Measurements from ENCODE around the gene RGPD4. TPM values are rescaled to one million over a fixed set of nuclear protein-coding genes. Genes with fewer than 3 reads are reported as not detected.
"Not testable (repeated sequence)": the region's sequence is repeated elsewhere in the genome, so short reads cannot be mapped to it uniquely, and the experiment has no call there.

Gene RGPD4
- total RNA-seq = not detected

DNA sequence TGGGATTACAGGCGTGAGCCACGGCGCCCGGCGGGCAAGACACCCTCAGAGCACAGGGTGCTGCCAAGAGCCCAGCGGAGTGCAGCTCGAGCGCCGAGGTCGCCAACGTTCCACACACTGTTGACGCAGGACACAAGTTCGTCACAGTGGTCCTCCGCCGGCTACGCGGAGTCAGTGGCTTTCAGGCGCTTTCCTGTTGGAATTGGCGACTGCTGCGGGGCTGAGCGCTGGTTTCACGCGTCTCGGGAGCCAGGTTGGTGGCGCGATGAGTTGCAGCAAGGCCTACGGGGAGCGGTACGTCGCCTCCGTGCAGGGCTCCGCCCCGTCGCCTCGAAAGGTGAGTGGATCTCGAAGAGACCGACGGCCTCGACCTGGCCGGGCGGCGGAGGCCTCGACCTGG, at the start of gene RGPD4:
Gene RGPD4, plus strand, starts transcription at position 144 of the 400 bp plus-strand sequence. Its CDS starts 122 bp downstream, at position 266.
- H3K27me3 Mint-ChIP-seq (ENCODE audit: low read depth); POLR2A ChIA-PET; CTCF ChIA-PET: not testable (repeated sequence)

DNA sequence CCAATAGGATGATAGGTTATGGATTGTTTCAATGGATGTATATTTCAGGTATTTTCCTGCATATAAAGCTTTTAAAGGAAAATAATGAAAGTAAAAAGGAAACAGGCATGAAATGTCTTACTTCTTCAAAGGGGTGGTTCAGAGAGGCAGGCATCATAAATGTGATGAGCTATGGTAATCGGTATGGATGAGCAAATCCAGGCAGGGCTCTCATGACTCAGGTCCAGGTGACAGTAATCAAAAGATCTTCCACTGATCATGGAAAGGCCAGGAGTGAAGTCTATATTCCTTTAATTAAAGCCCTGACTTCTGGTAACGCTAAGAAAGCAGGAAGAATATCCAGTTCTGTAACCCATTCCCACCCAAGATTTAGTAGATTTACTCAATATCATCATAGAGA, 48.7 kb upstream of the RGPD4 start:
- Mint-ChIP-seq H3K27me3 (ENCODE audit: low read depth) (no peaks in the 10 kb centered on the region), H3K27ac (no peak overlapping the region), H3K4me3 (no peak overlapping the region), H3K4me1 (ENCODE audit: low read depth) (no peaks in the 10 kb centered on the region), H3K36me3 (ENCODE audit: low read depth) (no peaks in the 10 kb centered on the region), H3K9me3 (ENCODE audit: insufficient read depth) (no peaks in the 10 kb centered on the region)
- CTCF ChIA-PET = no interaction called here
- ATAC-seq (no peak), DNase-seq (no peak)
- POLR2A ChIA-PET = no interaction called here

More for the DNA sequence above, at the start of gene RGPD4:
- not testable (repeated sequence) for H3K36me3 Mint-ChIP-seq (ENCODE audit: low read depth); H3K27ac Mint-ChIP-seq; DNase-seq; H3K4me1 Mint-ChIP-seq (ENCODE audit: low read depth); H3K4me3 Mint-ChIP-seq; H3K9me3 Mint-ChIP-seq (ENCODE audit: insufficient read depth); ATAC-seq

GRCh38 chr2:107785756-107786155, 40.9 kb upstream of the RGPD4 start:
- H3K4me3 Mint-ChIP-seq = no peak overlapping the region
- DNase-seq (no peak), ATAC-seq (no peak)
- H3K4me1 Mint-ChIP-seq (ENCODE audit: low read depth) = no peaks in the 10 kb centered on the region
- ChIA-PET POLR2A (no interaction called here), CTCF (no interaction called here)
- H3K36me3 Mint-ChIP-seq (ENCODE audit: low read depth) = no peaks in the 10 kb centered on the region
- peaks cover 5% of the 10 kb centered on the region for H3K9me3 Mint-ChIP-seq (ENCODE audit: insufficient read depth)
- no peak overlapping the region for H3K27ac Mint-ChIP-seq
- no peaks in the 10 kb centered on the region for H3K27me3 Mint-ChIP-seq (ENCODE audit: low read depth)

GRCh38 chr2:107790837-107791236, 35.9 kb upstream of the RGPD4 start:
- ChIA-PET CTCF (no interaction called here), POLR2A (no interaction called here)

GRCh38 chr2:107801498-107801897, 25.2 kb upstream of the RGPD4 start:
- no peak overlapping the region for H3K4me3 Mint-ChIP-seq
- H3K27ac Mint-ChIP-seq = no peak overlapping the region
- CTCF ChIA-PET = no interaction called here
- H3K9me3 Mint-ChIP-seq (ENCODE audit: insufficient read depth) = no peaks in the 10 kb centered on the region
- ATAC-seq (no peak), DNase-seq (no peak)
- no peaks in the 10 kb centered on the region for H3K4me1 Mint-ChIP-seq (ENCODE audit: low read depth)
- H3K27me3 Mint-ChIP-seq (ENCODE audit: low read depth) = no peaks in the 10 kb centered on the region
- POLR2A ChIA-PET = no interaction called here
- H3K36me3 Mint-ChIP-seq (ENCODE audit: low read depth) = no peaks in the 10 kb centered on the region

More at GRCh38 chr2:107790837-107791236, 35.9 kb upstream of the RGPD4 start:
- ATAC-seq (no peak), DNase-seq (no peak)
- H3K4me3 Mint-ChIP-seq = no peak overlapping the region
- no peaks in the 10 kb centered on the region for H3K27me3 Mint-ChIP-seq (ENCODE audit: low read depth)
- H3K27ac Mint-ChIP-seq = no peak overlapping the region
- no peaks in the 10 kb centered on the region for H3K36me3 Mint-ChIP-seq (ENCODE audit: low read depth)
- no peaks in the 10 kb centered on the region for H3K4me1 Mint-ChIP-seq (ENCODE audit: low read depth)
- peaks cover 9% of the 10 kb centered on the region for H3K9me3 Mint-ChIP-seq (ENCODE audit: insufficient read depth)

- Mint-ChIP-seq H3K4me3 (no peak overlapping the region), H3K4me1 (ENCODE audit: low read depth) (no peaks in the 10 kb centered on the region), H3K9me3 (ENCODE audit: insufficient read depth) (no peaks in the 10 kb centered on the region), H3K27me3 (ENCODE audit: low read depth) (no peaks in the 10 kb centered on the region), H3K36me3 (ENCODE audit: low read depth) (no peaks in the 10 kb centered on the region), H3K27ac (no peak overlapping the region)
- ChIA-PET CTCF (no interaction called here), POLR2A (no interaction called here)
- DNase-seq (no peak), ATAC-seq (no peak)
Observed at GRCh38 chr2:107804608-107805498, 21.8 kb upstream of the RGPD4 start.

- DNase-seq (no peak), ATAC-seq (no peak)
- H3K36me3 Mint-ChIP-seq (ENCODE audit: low read depth) = no peaks in the 10 kb centered on the region
- CTCF ChIA-PET = no interaction called here
- no peak overlapping the region for H3K4me3 Mint-ChIP-seq
- no peak overlapping the region for H3K27ac Mint-ChIP-seq
- H3K9me3 Mint-ChIP-seq (ENCODE audit: insufficient read depth) = no peaks in the 10 kb centered on the region
- no peaks in the 10 kb centered on the region for H3K4me1 Mint-ChIP-seq (ENCODE audit: low read depth)
- H3K27me3 Mint-ChIP-seq (ENCODE audit: low read depth) = no peaks in the 10 kb centered on the region
- POLR2A ChIA-PET = no interaction called here
Observed at GRCh38 chr2:107806901-107807300, 19.8 kb upstream of the RGPD4 start.

- H3K9me3 Mint-ChIP-seq (ENCODE audit: insufficient read depth) = no peaks in the 10 kb centered on the region
Observed at GRCh38 chr2:107807988-107808387, 18.7 kb upstream of the RGPD4 start.

DNA sequence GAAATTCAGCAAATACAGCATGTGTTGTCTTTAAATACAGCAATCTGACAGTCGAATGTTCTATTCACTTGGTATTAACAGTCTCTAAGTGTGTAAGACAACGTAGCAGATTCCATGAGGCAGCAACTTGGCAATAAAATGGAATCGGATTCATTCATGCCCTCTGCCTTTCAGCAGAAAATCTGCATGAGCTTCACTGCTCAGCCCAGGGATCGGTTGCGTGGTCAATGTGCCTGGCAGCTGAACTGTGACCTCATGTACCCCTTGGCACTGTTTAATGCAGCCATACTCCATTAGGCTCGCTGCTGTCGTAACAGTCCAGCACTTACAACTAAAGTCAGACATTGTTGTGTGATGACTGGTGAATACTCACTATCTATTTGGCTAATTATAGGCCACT, 17.7 kb upstream of the RGPD4 start:
- no peak for DNase-seq
- no peaks in the 10 kb centered on the region for H3K9me3 Mint-ChIP-seq (ENCODE audit: insufficient read depth)
- no peaks in the 10 kb centered on the region for H3K4me1 Mint-ChIP-seq (ENCODE audit: low read depth)
- H3K27me3 Mint-ChIP-seq (ENCODE audit: low read depth) = no peaks in the 10 kb centered on the region
- POLR2A ChIA-PET = no interaction called here
- no peak for ATAC-seq
- CTCF ChIA-PET = no interaction called here
- H3K27ac Mint-ChIP-seq = no peak overlapping the region
- no peaks in the 10 kb centered on the region for H3K36me3 Mint-ChIP-seq (ENCODE audit: low read depth)
- H3K4me3 Mint-ChIP-seq = no peak overlapping the region

More at GRCh38 chr2:107807988-107808387, 18.7 kb upstream of the RGPD4 start:
- Mint-ChIP-seq H3K27ac (no peak overlapping the region), H3K4me3 (no peak overlapping the region), H3K4me1 (ENCODE audit: low read depth) (no peaks in the 10 kb centered on the region), H3K36me3 (ENCODE audit: low read depth) (no peaks in the 10 kb centered on the region), H3K27me3 (ENCODE audit: low read depth) (no peaks in the 10 kb centered on the region)
- CTCF ChIA-PET = no interaction called here
- ATAC-seq = no peak
- no peak for DNase-seq
- POLR2A ChIA-PET = no interaction called here

DNA sequence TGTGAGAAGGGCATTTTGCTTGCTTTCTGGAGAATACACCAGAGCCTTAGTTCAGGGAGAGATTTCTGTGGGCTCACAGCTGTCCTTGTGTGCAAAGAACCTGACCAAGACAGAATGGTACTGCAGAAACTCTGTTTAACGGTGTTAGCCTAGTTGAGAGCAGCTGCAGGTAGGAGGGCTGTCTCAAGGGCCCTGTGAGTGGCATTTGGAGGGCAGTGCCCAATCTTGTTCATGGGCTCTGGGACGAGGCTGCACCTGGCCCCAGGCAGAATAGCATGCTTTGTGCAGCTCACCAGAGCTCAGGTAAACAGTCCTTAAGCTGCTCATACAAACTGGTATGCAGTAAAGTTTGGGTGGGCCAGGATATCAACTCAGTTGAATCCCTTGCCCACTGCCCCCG, 16.9 kb upstream of the RGPD4 start:
- POLR2A ChIA-PET = no interaction called here
- Mint-ChIP-seq H3K4me3 (no peak overlapping the region), H3K4me1 (ENCODE audit: low read depth) (no peaks in the 10 kb centered on the region), H3K9me3 (ENCODE audit: insufficient read depth) (no peaks in the 10 kb centered on the region), H3K27me3 (ENCODE audit: low read depth) (no peaks in the 10 kb centered on the region), H3K27ac (no peak overlapping the region), H3K36me3 (ENCODE audit: low read depth) (no peaks in the 10 kb centered on the region)
- CTCF ChIA-PET = no interaction called here
- ATAC-seq = no peak
- DNase-seq = no peak

DNA sequence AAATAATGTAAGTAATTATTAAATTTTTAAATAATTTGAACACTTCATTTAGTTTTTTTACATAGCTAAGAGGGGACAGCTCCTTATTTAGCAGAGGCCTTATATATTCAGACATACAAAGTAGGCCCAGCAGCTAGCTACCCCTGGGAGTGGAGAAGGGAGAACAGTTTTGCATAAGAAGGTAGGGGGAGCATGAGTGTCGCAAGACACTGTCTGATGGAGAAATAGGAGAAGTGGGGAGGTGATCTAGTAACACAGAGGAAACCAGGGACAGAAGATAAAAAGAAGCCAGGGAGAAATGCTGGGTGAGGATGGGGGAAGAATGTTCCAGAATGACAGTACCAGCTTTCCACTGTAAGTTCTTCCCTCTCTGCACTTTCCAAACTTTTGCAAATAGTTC, 16.0 kb upstream of the RGPD4 start:
- CTCF ChIA-PET = no interaction called here
- no peaks in the 10 kb centered on the region for H3K9me3 Mint-ChIP-seq (ENCODE audit: insufficient read depth)
- H3K4me3 Mint-ChIP-seq = no peak overlapping the region
- POLR2A ChIA-PET = no interaction called here
- no peaks in the 10 kb centered on the region for H3K36me3 Mint-ChIP-seq (ENCODE audit: low read depth)
- H3K4me1 Mint-ChIP-seq (ENCODE audit: low read depth) = no peaks in the 10 kb centered on the region
- DNase-seq (no peak), ATAC-seq (no peak)
- no peaks in the 10 kb centered on the region for H3K27me3 Mint-ChIP-seq (ENCODE audit: low read depth)
- no peak overlapping the region for H3K27ac Mint-ChIP-seq

GRCh38 chr2:107811411-107811810, 15.3 kb upstream of the RGPD4 start:
- DNase-seq (no peak), ATAC-seq (no peak)
- H3K36me3 Mint-ChIP-seq (ENCODE audit: low read depth) = no peaks in the 10 kb centered on the region
- no peaks in the 10 kb centered on the region for H3K9me3 Mint-ChIP-seq (ENCODE audit: insufficient read depth)
- POLR2A ChIA-PET = no interaction called here
- H3K27me3 Mint-ChIP-seq (ENCODE audit: low read depth) = no peaks in the 10 kb centered on the region
- CTCF ChIA-PET = no interaction called here
- no peak overlapping the region for H3K4me3 Mint-ChIP-seq
- H3K27ac Mint-ChIP-seq = no peak overlapping the region
- no peaks in the 10 kb centered on the region for H3K4me1 Mint-ChIP-seq (ENCODE audit: low read depth)

GRCh38 chr2:107812006-107812405, 14.7 kb upstream of the RGPD4 start:
- CTCF ChIA-PET = no interaction called here
- Mint-ChIP-seq H3K36me3 (ENCODE audit: low read depth) (no peaks in the 10 kb centered on the region), H3K27ac (no peak overlapping the region), H3K4me1 (ENCODE audit: low read depth) (no peaks in the 10 kb centered on the region), H3K4me3 (no peak overlapping the region), H3K27me3 (ENCODE audit: low read depth) (no peaks in the 10 kb centered on the region), H3K9me3 (ENCODE audit: insufficient read depth) (no peaks in the 10 kb centered on the region)
- POLR2A ChIA-PET = no interaction called here
- DNase-seq = no peak
- no peak for ATAC-seq
